Endothelial cell of umbilical vein (primary cell): ENCODE results near the gene LPAR1. TPM values are rescaled to one million over a fixed set of nuclear protein-coding genes. Genes with fewer than 3 reads are reported as not detected.

ENCODE experiments used
- BruUV-seq: library from RNA; stranded (reverse); fragments of 400-500 nt; replicated peaks from 2 replicates; lab custom pipeline; 2021; lab: Mats Ljungman, UMichigan
- CTCF ChIA-PET: fragments of 300-600, 350-600 bp; sonication (Branson Sonifier 250); formaldehyde crosslinking; loops from one replicate; lab custom pipeline; 2021; ENCODE audit warnings: antibody characterized with exemption, inconsistent platforms; lab: Charles Lee
- POLR2A ChIA-PET: fragments of 300-600, 350-600 bp; sonication (Branson Sonifier 250); formaldehyde crosslinking; loops from one replicate; lab custom pipeline; 2021; ENCODE audit warnings: antibody characterized with exemption, inconsistent platforms; lab: Charles Lee
- DNase-seq: peaks from one replicate; pipeline ENCODE4 v3.0.0-alpha.2; 2011; ENCODE audit warnings: low read depth, low spot score
- FAIRE-seq: peaks from 2 replicates; lab custom pipeline; 2011; peaks lifted over from hg19 to GRCh38; lab: Jason Lieb, UNC
- H2AFZ ChIP-seq: 2 replicates; pipeline ENCODE4 v1.6.0; 2012; ENCODE audit warnings: low read depth, low read length, control low read depth, inconsistent platforms
- H3K27ac ChIP-seq: 2 replicates; pipeline ENCODE4 v1.5.1; 2011; ENCODE audit warnings: low read depth, mild to moderate bottlenecking, control low read depth, low read length, moderate library complexity; ENCODE audit not compliant: insufficient read depth
- H3K27me3 ChIP-seq, 2 experiments: 2 replicates each; pipeline versions ENCODE4 v1.6.0 to v1.6.1; 2011; ENCODE audit warnings: low read length in 2 of 2, mixed read lengths in 1 of 2; ENCODE audit not compliant: control insufficient read depth in 2 of 2, insufficient read depth in 2 of 2
- H3K36me3 ChIP-seq, 2 experiments: 2 replicates in 1 of 2; 3 replicates in 1 of 2; pipeline ENCODE4 v1.5.1; 2011; ENCODE audit warnings: low read length in 2 of 2, mild to moderate bottlenecking in 1 of 2, moderate library complexity in 1 of 2; ENCODE audit not compliant: control insufficient read depth in 2 of 2, insufficient read depth in 2 of 2; ENCODE audit errors: extremely low read depth in 1 of 2
- H3K4me1 ChIP-seq: 3 replicates; pipeline ENCODE4 v1.5.1; 2011; ENCODE audit warnings: mild to moderate bottlenecking, low read length; ENCODE audit not compliant: control insufficient read depth, insufficient read depth; ENCODE audit errors: extremely low read depth
- H3K4me2 ChIP-seq: 2 replicates; pipeline ENCODE4 v1.6.1; 2011; ENCODE audit warnings: low read length, control low read depth, mixed read lengths; ENCODE audit not compliant: insufficient read depth
- H3K4me3 ChIP-seq, 3 experiments: fragments of 200-600 bp in 1 of 3; sonication (generic), shearing (Covaris generic) in 1 of 3; replicated peaks in 1 of 3; 2 replicates each; pipeline ENCODE4 v1.5.1; 2011 to 2016; ENCODE audit warnings: control low read depth in 3 of 3, low read length in 3 of 3, mild to moderate bottlenecking in 2 of 3, inconsistent platforms in 1 of 3, low read depth in 1 of 3, moderate library complexity in 1 of 3; ENCODE audit not compliant: insufficient read depth in 1 of 3
- H3K79me2 ChIP-seq: 2 replicates; pipeline ENCODE4 v1.6.0; 2012; ENCODE audit warnings: low read length, inconsistent platforms; ENCODE audit not compliant: control insufficient read depth, insufficient read depth
- H3K9ac ChIP-seq: replicated peaks from 2 replicates; pipeline ENCODE3; 2011; ENCODE audit warnings: low read length, control low read depth; ENCODE audit not compliant: insufficient read depth; ENCODE audit errors: extremely low read depth
- H3K9me1 ChIP-seq: replicated peaks from 3 replicates; pipeline ENCODE4 v1.6.0; 2011; ENCODE audit warnings: mild to moderate bottlenecking, low read length; ENCODE audit not compliant: control insufficient read depth, insufficient read depth; ENCODE audit errors: extremely low read depth
- H3K9me3 ChIP-seq: replicated peaks from 2 replicates; pipeline ENCODE4 v1.5.1; 2012; ENCODE audit warnings: low read length, inconsistent platforms; ENCODE audit not compliant: control insufficient read depth, insufficient read depth
- H4K20me1 ChIP-seq: replicated peaks from 2 replicates; pipeline ENCODE3; 2011; ENCODE audit warnings: mild to moderate bottlenecking, low read length; ENCODE audit not compliant: control insufficient read depth, insufficient read depth; ENCODE audit errors: extremely low read depth
- EZH2 ChIP-seq: IDR thresholded peaks from 2 replicates; pipeline ENCODE4 v1.6.1; 2012; ENCODE audit warnings: borderline replicate concordance, low read depth, mild to moderate bottlenecking, moderate library complexity, low read length, inconsistent platforms; ENCODE audit not compliant: severe bottlenecking
- FOS ChIP-seq: IDR thresholded peaks from 2 replicates; pipeline ENCODE4 v1.6.1; 2011; ENCODE audit warnings: mild to moderate bottlenecking, low read length, moderate library complexity, borderline replicate concordance; ENCODE audit not compliant: insufficient read depth
- GATA2 ChIP-seq: IDR thresholded peaks from 2 replicates; pipeline ENCODE4 v1.7.0; 2011; ENCODE audit warnings: low read depth, mild to moderate bottlenecking, moderate library complexity, mixed read lengths, low read length; ENCODE audit not compliant: insufficient read length, insufficient read depth
- JUN ChIP-seq: IDR thresholded peaks from 2 replicates; pipeline ENCODE4 v1.6.1; 2011; ENCODE audit warnings: borderline replicate concordance, low read depth; ENCODE audit not compliant: insufficient read length, insufficient read depth
- MYC ChIP-seq: IDR thresholded peaks from one replicate; pipeline ENCODE4 v1.6.1; 2011; ENCODE audit warnings: mild to moderate bottlenecking, low read depth, low read length
- POLR2A ChIP-seq: IDR thresholded peaks from 2 replicates; pipeline ENCODE4 v1.6.1; 2012; ENCODE audit warnings: low read depth, mild to moderate bottlenecking, control low read depth, low read length
- POLR2AphosphoS5 ChIP-seq: IDR thresholded peaks from 2 replicates; pipeline ENCODE4 v1.6.1; 2012; ENCODE audit warnings: low read depth, mild to moderate bottlenecking, control low read depth, low read length, moderate library complexity; ENCODE audit not compliant: insufficient read depth
- dilution Hi-C: fragments of 300-500 bp; cut with MboI; formaldehyde crosslinking; loops from one replicate; pipeline ENCODE4 v1.15.0; 2019; ENCODE audit warnings: low sequenced_read_pairs; ENCODE audit not compliant: extremely low pct_ligation_motif_present
- intact Hi-C: fragments of 100-400 bp; cut with micrococcal nuclease; formaldehyde crosslinking; loops from one replicate; pipeline ENCODE4 v1.10.0; 2022
- polyA plus RNA-seq, 4 experiments: library from polyadenylated mRNA; depleted of rRNA in 3 of 4; stranded (reverse) in 3 of 4; unstranded in 1 of 4; fragments of >200 nt; gene quantifications; 2 replicates each; pipeline versions ENCODE4 v1.2.1 to v1.2.3, GENCODE V29; 2011 to 2012; ENCODE audit warnings: missing spikeins in 1 of 4
- total RNA-seq: library from RNA; stranded (reverse); gene quantifications from 2 replicates; pipeline ENCODE4 v1.2.3, GENCODE V29; 2021
- TF ChIP-seq, protein P1 (sequence below): IDR thresholded peaks from 2 replicates; pipeline ENCODE4 v1.6.1; 2011; ENCODE audit not compliant: insufficient read depth, insufficient read length
- TF ChIP-seq, protein P2 (sequence below), 2 donors: IDR thresholded peaks; 1 replicate in 1 of 2; 2 replicates in 1 of 2; pipeline ENCODE4 v1.5.1; 2011; ENCODE audit warnings: low read length in 2 of 2, mild to moderate bottlenecking in 2 of 2, moderate library complexity in 2 of 2, control low read depth in 1 of 2, inconsistent platforms in 1 of 2, low read depth in 1 of 2; ENCODE audit not compliant: insufficient read depth in 1 of 2; ENCODE audit errors: extremely low read depth in 1 of 2

The LPAR1 gene
- total and polyA plus RNA-seq, 2 donors (not counting 3 experiments of a cell fraction or from before 2014, with no cell fraction given): 0.88 to 3.0 TPM

DNA sequence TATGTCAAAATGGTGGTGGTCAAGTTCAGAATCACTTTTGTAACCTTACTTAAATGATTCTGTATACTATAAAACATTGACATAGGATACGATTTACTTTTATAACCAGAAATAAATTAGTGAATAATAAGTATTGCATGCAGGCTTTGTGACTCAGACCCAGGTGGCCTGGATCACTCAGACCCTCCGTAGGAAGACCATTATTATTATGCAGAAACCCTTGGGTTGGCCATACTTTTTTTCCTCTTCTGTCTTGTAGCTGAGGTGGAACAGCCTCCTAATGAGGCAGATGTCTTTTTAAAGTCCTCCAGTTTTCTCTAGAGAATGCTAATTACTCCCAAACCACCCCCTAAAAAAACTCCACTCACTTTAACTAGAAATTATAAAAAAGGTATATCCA is 121.9 kb downstream of the LPAR1 start:
- no peak for TF ChIP-seq FOS
- TF ChIP-seq, protein P1, sequence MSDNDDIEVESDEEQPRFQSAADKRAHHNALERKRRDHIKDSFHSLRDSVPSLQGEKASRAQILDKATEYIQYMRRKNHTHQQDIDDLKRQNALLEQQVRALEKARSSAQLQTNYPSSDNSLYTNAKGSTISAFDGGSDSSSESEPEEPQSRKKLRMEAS: no peak
- no peak for TF ChIP-seq POLR2AphosphoS5
- no peak for TF ChIP-seq EZH2
- TF ChIP-seq, protein P2, sequence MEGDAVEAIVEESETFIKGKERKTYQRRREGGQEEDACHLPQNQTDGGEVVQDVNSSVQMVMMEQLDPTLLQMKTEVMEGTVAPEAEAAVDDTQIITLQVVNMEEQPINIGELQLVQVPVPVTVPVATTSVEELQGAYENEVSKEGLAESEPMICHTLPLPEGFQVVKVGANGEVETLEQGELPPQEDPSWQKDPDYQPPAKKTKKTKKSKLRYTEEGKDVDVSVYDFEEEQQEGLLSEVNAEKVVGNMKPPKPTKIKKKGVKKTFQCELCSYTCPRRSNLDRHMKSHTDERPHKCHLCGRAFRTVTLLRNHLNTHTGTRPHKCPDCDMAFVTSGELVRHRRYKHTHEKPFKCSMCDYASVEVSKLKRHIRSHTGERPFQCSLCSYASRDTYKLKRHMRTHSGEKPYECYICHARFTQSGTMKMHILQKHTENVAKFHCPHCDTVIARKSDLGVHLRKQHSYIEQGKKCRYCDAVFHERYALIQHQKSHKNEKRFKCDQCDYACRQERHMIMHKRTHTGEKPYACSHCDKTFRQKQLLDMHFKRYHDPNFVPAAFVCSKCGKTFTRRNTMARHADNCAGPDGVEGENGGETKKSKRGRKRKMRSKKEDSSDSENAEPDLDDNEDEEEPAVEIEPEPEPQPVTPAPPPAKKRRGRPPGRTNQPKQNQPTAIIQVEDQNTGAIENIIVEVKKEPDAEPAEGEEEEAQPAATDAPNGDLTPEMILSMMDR (IDR thresholded peaks at IDR 0.05; ENCODE audit: extremely low read depth in 1 of 2, insufficient read depth in 1 of 2, low read depth in 1 of 2, low read length in 2 of 2): no peak
- no peak for TF ChIP-seq GATA2
- TF ChIP-seq POLR2A: no peak
- no peak for TF ChIP-seq MYC
- no peak for TF ChIP-seq JUN
- ChIA-PET CTCF (interaction anchor here (1.3 kb wide), 1 partner anchor 19 kb away, joined by 3 read pairs; no protein-coding TSS in a partner anchor), POLR2A (no interaction called here)
- Histone ChIP-seq H4K20me1 (no peaks in the 10 kb centered on the region), H3K9me3 (no peaks in the 10 kb centered on the region), H3K9ac (no peak overlapping the region), H3K4me1 (no peaks in the 10 kb centered on the region), H3K79me2 (no peaks in the 10 kb centered on the region), H2AFZ (no peak overlapping the region), H3K4me2 (no peak overlapping the region), H3K4me3 (no peak overlapping the region), H3K27me3 (no peaks in the 10 kb centered on the region), H3K9me1 (no peaks in the 10 kb centered on the region), H3K27ac (no peak overlapping the region), H3K36me3 (no peaks in the 10 kb centered on the region)
- BruUV-seq: no TSS peak
- FAIRE-seq (no peak), DNase-seq (no peak)
- intact Hi-C loops: no loop called here
- dilution Hi-C loops: no loop called here
